GM12878 (cell line): ENCODE results near the gene PCSK5. TPM values are rescaled to one million over a fixed set of nuclear protein-coding genes. Genes with fewer than 3 reads are reported as not detected.

Source experiments
- ATAC-seq: fragments of 200-7000 bp; cut with Tn5 transposase; 3 replicates; pipeline ENCODE4 v1.9.1; 2020; ENCODE audit warnings: mild to moderate bottlenecking, moderate library complexity
- BruUV-seq: library from RNA; stranded (reverse); fragments of 400-500 nt; replicated peaks from 2 replicates; lab custom pipeline; 2021; lab: Mats Ljungman, UMichigan
- CTCF ChIA-PET: fragments of 300-600 bp; sonication (Branson Sonifier 250); formaldehyde crosslinking; extraction: SDS; loops from one replicate; lab custom pipeline; 2021; ENCODE audit warnings: inconsistent platforms; lab: Yijun Ruan, JAX
- POLR2A ChIA-PET: fragments of 350-600 bp; formaldehyde crosslinking; extraction: SDS; loops from one replicate; lab custom pipeline; 2021; ENCODE audit warnings: inconsistent platforms; lab: Charles Lee
- RAD21 ChIA-PET: fragments of 300-600 bp; sonication (Branson Sonifier 250); formaldehyde crosslinking; loops from one replicate; lab custom pipeline; 2023; ENCODE audit warnings: antibody characterized with exemption; ENCODE audit not compliant: unreplicated experiment; lab: Charles Lee
- SMC1A ChIA-PET: fragments of 300-600 bp; sonication (Branson Sonifier 250); formaldehyde crosslinking; loops from one replicate; lab custom pipeline; 2023; ENCODE audit not compliant: unreplicated experiment, uncharacterized antibody; lab: Charles Lee
- DNase-seq: peaks from one replicate; pipeline ENCODE4 v3.0.0-alpha.2; 2011; ENCODE audit warnings: low read depth, low spot score
- FAIRE-seq: peaks from 3 replicates; lab custom pipeline; 2011; peaks lifted over from hg19 to GRCh38; lab: Jason Lieb, UNC
- H2AFZ ChIP-seq: 2 replicates; pipeline ENCODE4 v1.6.0; 2011; ENCODE audit warnings: low read depth, low read length, control low read depth; ENCODE audit not compliant: control insufficient read depth
- H3K27ac ChIP-seq: 2 replicates; pipeline ENCODE4 v1.5.1; 2011; ENCODE audit warnings: control low read depth; ENCODE audit not compliant: control insufficient read depth, insufficient read depth
- H3K27me3 ChIP-seq, 2 experiments: replicated peaks in 1 of 2; 2 replicates each; pipeline versions ENCODE4 v1.6.0 to v1.6.1; 2011; ENCODE audit warnings: low read length in 1 of 2; ENCODE audit not compliant: control insufficient read depth in 2 of 2, insufficient read depth in 2 of 2
- H3K36me3 ChIP-seq, 2 experiments: 2 replicates each; pipeline ENCODE4 v1.5.1; 2011; ENCODE audit warnings: low read length in 1 of 2; ENCODE audit not compliant: control insufficient read depth in 2 of 2, insufficient read depth in 2 of 2
- H3K4me1 ChIP-seq: 2 replicates; pipeline ENCODE4 v1.6.1; 2011; ENCODE audit warnings: mild to moderate bottlenecking, low read length, moderate library complexity, mixed read lengths; ENCODE audit not compliant: control insufficient read depth, insufficient read depth
- H3K4me2 ChIP-seq: 2 replicates; pipeline ENCODE4 v1.6.0; 2011; ENCODE audit warnings: control low read depth; ENCODE audit not compliant: control insufficient read depth, insufficient read depth
- H3K4me3 ChIP-seq: fragments of 200-600 bp; sonication (generic); 2 replicates; pipeline ENCODE4 v1.5.1; 2016
- H3K79me2 ChIP-seq: 2 replicates; pipeline ENCODE4 v1.6.0; 2011; ENCODE audit warnings: low read length; ENCODE audit not compliant: control insufficient read depth, insufficient read depth
- H3K9ac ChIP-seq: 2 replicates; pipeline ENCODE4 v1.8.0; 2011; ENCODE audit warnings: low read length, control low read depth, mixed read lengths; ENCODE audit not compliant: control insufficient read depth, insufficient read depth
- H3K9me3 ChIP-seq: replicated peaks from 3 replicates; pipeline ENCODE4 v1.5.1; 2011; ENCODE audit warnings: mild to moderate bottlenecking, low read length; ENCODE audit not compliant: control insufficient read depth, insufficient read depth
- H4K20me1 ChIP-seq: 2 replicates; pipeline ENCODE4 v1.6.0; 2011; ENCODE audit not compliant: control insufficient read depth, insufficient read depth
- BCLAF1 ChIP-seq: fragments of 450-650 bp; IDR thresholded peaks from 2 replicates; pipeline ENCODE4 v1.6.1; 2017; ENCODE audit warnings: antibody characterized with exemption, mild to moderate bottlenecking, moderate library complexity
- BRCA1 ChIP-seq: IDR thresholded peaks from 2 replicates; pipeline ENCODE4 v1.6.1; 2011; ENCODE audit warnings: low read depth, low read length, improper control_type of control experiment
- KDM1A ChIP-seq: fragments of 200-600 bp; sonication (generic); IDR thresholded peaks from 2 replicates; pipeline ENCODE4 v1.6.1; 2016; ENCODE audit warnings: borderline replicate concordance
- NR2C1 ChIP-seq: fragments of 450-650 bp; IDR thresholded peaks from 2 replicates; pipeline ENCODE4 v1.6.1; 2017; ENCODE audit warnings: antibody characterized with exemption, mild to moderate bottlenecking, moderate library complexity
- POLR2A ChIP-seq: IDR thresholded peaks from 2 replicates; pipeline ENCODE4 v1.6.1; 2011; ENCODE audit warnings: low read depth, mild to moderate bottlenecking, low read length
- POLR2AphosphoS5 ChIP-seq: IDR thresholded peaks from 2 replicates; pipeline ENCODE4 v1.6.1; 2011; ENCODE audit warnings: mild to moderate bottlenecking, low read length, inconsistent platforms
- SMAD5 ChIP-seq: IDR thresholded peaks from 2 replicates; pipeline ENCODE4 v1.6.1; 2016; ENCODE audit warnings: antibody characterized with exemption, low read depth
- SRF ChIP-seq, 2 experiments: IDR thresholded peaks; 2 replicates each; pipeline ENCODE4 v1.6.1; 2011; ENCODE audit warnings: low read depth in 2 of 2, low read length in 2 of 2, mild to moderate bottlenecking in 1 of 2, moderate library complexity in 1 of 2
- STAT1 ChIP-seq: fragments of 450-650 bp; conservative IDR thresholded peaks from 2 replicates; pipeline ENCODE4 v1.6.1; 2014; ENCODE audit warnings: antibody characterized with exemption, mild to moderate bottlenecking
- STAT3 ChIP-seq: IDR thresholded peaks from 2 replicates; pipeline ENCODE4 v1.6.1; 2011; ENCODE audit warnings: low read depth, low read length, improper control_type of control experiment
- SUZ12 ChIP-seq: fragments of 200-600 bp; sonication (generic); IDR thresholded peaks from one replicate; pipeline ENCODE4 v1.6.1; 2018; ENCODE audit warnings: antibody characterized with exemption, mild to moderate bottlenecking; ENCODE audit not compliant: unreplicated experiment
- TCF12 ChIP-seq: IDR thresholded peaks from 2 replicates; pipeline ENCODE4 v1.6.1; 2011; ENCODE audit warnings: low read depth, mild to moderate bottlenecking, low read length
- ZBED1 ChIP-seq: IDR thresholded peaks from 2 replicates; pipeline ENCODE4 v1.6.1; 2016; ENCODE audit warnings: borderline replicate concordance
- ZNF217 ChIP-seq: fragments of 450-650 bp; IDR thresholded peaks from 2 replicates; pipeline ENCODE4 v1.6.1; 2017; ENCODE audit warnings: antibody characterized with exemption, mild to moderate bottlenecking
- WGBS: methylation state at CpG from one replicate; pipeline ENCODE4 v1.1.6; 2016; ENCODE audit warnings: low lambda C conversion rate; ENCODE audit not compliant: insufficient replicate concordance, insufficient coverage; ENCODE audit errors: missing lambda C conversion rate; 5-methylcytosine and 5-hydroxymethylcytosine counted together
- in situ Hi-C: fragments of 300-500 bp; cut with MboI; formaldehyde crosslinking; loops from 9 replicates; pipeline ENCODE4 v1.14.3; 2018; ENCODE audit warnings: mixed read lengths
- intact Hi-C: fragments of 100-400 bp; cut with micrococcal nuclease; formaldehyde crosslinking; loops from one replicate; pipeline ENCODE4 v1.14.2; 2022; ENCODE audit not compliant: unreplicated experiment
- polyA plus RNA-seq, 11 experiments: library from polyadenylated mRNA; depleted of rRNA in 4 of 11; unstranded in 6 of 11; stranded (reverse) in 5 of 11; fragments of >200 nt; fragmentation: Nextera tagmentation in 4 of 11; fragmentation: Illumina TruSeq in 1 of 11; extraction: Ambion mirVana in 4 of 11; extraction: Trizol in 1 of 11; gene quantifications; 1 replicate in 1 of 11; 2 replicates in 10 of 11; pipeline versions ENCODE4 v1.2.1 to v1.2.3, GENCODE V29; 2011 to 2016; ENCODE audit warnings: inconsistent platforms in 2 of 11, missing spikeins in 2 of 11, low read depth in 1 of 11
- total RNA-seq, 4 experiments: library from RNA; depleted of rRNA in 3 of 4; stranded (reverse); fragments of >200 nt in 3 of 4; fragmentation: Illumina TruSeq in 1 of 4; extraction: Trizol in 1 of 4; gene quantifications; 2 replicates each; pipeline versions ENCODE4 v1.2.1 to v1.2.3, GENCODE V29; 2013 to 2021
- TF ChIP-seq, protein P1 (sequence below): IDR thresholded peaks from 2 replicates; pipeline ENCODE4 v1.6.1; 2011; ENCODE audit warnings: mild to moderate bottlenecking, low read depth, low read length, moderate library complexity; ENCODE audit not compliant: insufficient replicate concordance

The PCSK5 gene
- total and polyA plus RNA-seq, 10 of the 15 experiments (the other 5 are each of a cell fraction or from before 2014, with no cell fraction given), result 0.01 to 0.13 (median 0.04) TPM; not detected in 3

- H4K20me1 ChIP-seq, result no peaks in the 10 kb centered on the region
- no peak overlapping the region for H3K27ac ChIP-seq
- ChIA-PET SMC1A (interaction anchor here (1.1 to 1.2 kb wide), 2 partner anchors 11 to 199 kb away, joined by 3 to 4 read pairs; no protein-coding TSS in a partner anchor), POLR2A (no interaction called here), CTCF (no interaction called here), RAD21 (no interaction called here)
- no peak for ATAC-seq
- no peaks in the 10 kb centered on the region for H3K27me3 ChIP-seq
- H2AFZ ChIP-seq, result no peak overlapping the region
- H3K36me3 ChIP-seq, result no peaks in the 10 kb centered on the region
- intact Hi-C loops, result no loop called here
- 100% methylated on average over 1 of the region's 1 CpG for whole genome bisulfite sequencing
- H3K4me1 ChIP-seq, result peaks cover 10% of the 10 kb centered on the region
- no peak for FAIRE-seq
- BruUV-seq, result no TSS peak
- DNase-seq, result no peak
- H3K9ac ChIP-seq, result no peak overlapping the region
- in situ Hi-C loops, result no loop called here
- TF ChIP-seq SRF (IDR thresholded peaks at IDR 0.05; ENCODE audit: low read depth in 2 of 2, low read length in 2 of 2), result no peak
- no peak for TF ChIP-seq ZBED1
- TF ChIP-seq SUZ12, result no peak
- TF ChIP-seq TCF12, result no peak
- TF ChIP-seq, protein P1, sequence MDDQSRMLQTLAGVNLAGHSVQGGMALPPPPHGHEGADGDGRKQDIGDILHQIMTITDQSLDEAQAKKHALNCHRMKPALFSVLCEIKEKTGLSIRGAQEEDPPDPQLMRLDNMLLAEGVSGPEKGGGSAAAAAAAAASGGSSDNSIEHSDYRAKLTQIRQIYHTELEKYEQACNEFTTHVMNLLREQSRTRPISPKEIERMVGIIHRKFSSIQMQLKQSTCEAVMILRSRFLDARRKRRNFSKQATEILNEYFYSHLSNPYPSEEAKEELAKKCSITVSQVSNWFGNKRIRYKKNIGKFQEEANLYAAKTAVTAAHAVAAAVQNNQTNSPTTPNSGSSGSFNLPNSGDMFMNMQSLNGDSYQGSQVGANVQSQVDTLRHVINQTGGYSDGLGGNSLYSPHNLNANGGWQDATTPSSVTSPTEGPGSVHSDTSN, result no peak
- TF ChIP-seq KDM1A, result no peak
- TF ChIP-seq STAT1, result no peak
- no peak for TF ChIP-seq NR2C1
- no peak for TF ChIP-seq POLR2A
- no peak for TF ChIP-seq ZNF217
- no peak for TF ChIP-seq STAT3
- TF ChIP-seq SMAD5, result no peak
- no peak for TF ChIP-seq BCLAF1
- no peak for TF ChIP-seq BRCA1
- no peak for TF ChIP-seq POLR2AphosphoS5
- TF ChIP-seq, all 136 proteins: peak for 0
- Histone ChIP-seq H3K4me3 (no peak overlapping the region), H3K9me3 (no peaks in the 10 kb centered on the region), H3K79me2 (no peaks in the 10 kb centered on the region), H3K4me2 (no peak overlapping the region)
These were observed 481.4 kb downstream of the PCSK5 start for GRCh38 chr9:76371901-76372300.
